K562 (cell line): Measurements from ENCODE around the gene MTHFSD.

Experiments used
- CBX2 ChIP-seq: fragments of 200-600 bp; sonication (generic); IDR thresholded peaks from one replicate; pipeline ENCODE4 v1.6.1; 2012; ENCODE audit warnings: mild to moderate bottlenecking, low read length, inconsistent platforms; ENCODE audit not compliant: insufficient read depth, poor library complexity, severe bottlenecking
- EZH2 ChIP-seq: IDR thresholded peaks from 2 replicates; pipeline ENCODE4 v1.6.1; 2012; ENCODE audit warnings: low read depth, mild to moderate bottlenecking, inconsistent platforms, low read length, borderline replicate concordance
- POLR2A ChIP-seq: fragments of 450-650 bp; conservative IDR thresholded peaks from 2 replicates; pipeline ENCODE4 v1.6.1; 2016
- POLR2AphosphoS5 ChIP-seq: IDR thresholded peaks from 2 replicates; pipeline ENCODE4 v1.6.1; 2011; ENCODE audit warnings: mild to moderate bottlenecking, low read depth, low read length, moderate library complexity; ENCODE audit not compliant: control insufficient read depth, insufficient read depth
- SP1 ChIP-seq: sonication (generic); formaldehyde crosslinking; IDR thresholded peaks from 2 replicates; pipeline ENCODE4 v1.8.1; 2022; ENCODE audit warnings: mild to moderate bottlenecking, missing genetic modification reagents
- TFE3 ChIP-seq: fragments of 450-650 bp; formaldehyde crosslinking; IDR thresholded peaks from 2 replicates; pipeline ENCODE4 v1.4.0; 2020; ENCODE audit warnings: mild to moderate bottlenecking, mixed read lengths
- TF ChIP-seq, protein P1 (sequence below), 2 experiments: IDR thresholded peaks in 1 of 2; conservative IDR thresholded peaks in 1 of 2; 2 replicates each; pipeline ENCODE4 v1.6.1; 2016; ENCODE audit warnings: low read depth in 2 of 2, mild to moderate bottlenecking in 1 of 2, missing compliant biosample characterization in 1 of 2, missing genetic modification characterization in 1 of 2, moderate library complexity in 1 of 2
- TF ChIP-seq, protein P2 (sequence below): sonication (generic); formaldehyde crosslinking; IDR thresholded peaks from 2 replicates; pipeline ENCODE4 v1.8.0; 2023; ENCODE audit warnings: mild to moderate bottlenecking, missing genetic modification reagents

GRCh38 chr16:86573646-86574508 is 18.8 kb upstream of the MTHFSD start:
- TF ChIP-seq CBX2 = no peak
- TF ChIP-seq, protein P1, sequence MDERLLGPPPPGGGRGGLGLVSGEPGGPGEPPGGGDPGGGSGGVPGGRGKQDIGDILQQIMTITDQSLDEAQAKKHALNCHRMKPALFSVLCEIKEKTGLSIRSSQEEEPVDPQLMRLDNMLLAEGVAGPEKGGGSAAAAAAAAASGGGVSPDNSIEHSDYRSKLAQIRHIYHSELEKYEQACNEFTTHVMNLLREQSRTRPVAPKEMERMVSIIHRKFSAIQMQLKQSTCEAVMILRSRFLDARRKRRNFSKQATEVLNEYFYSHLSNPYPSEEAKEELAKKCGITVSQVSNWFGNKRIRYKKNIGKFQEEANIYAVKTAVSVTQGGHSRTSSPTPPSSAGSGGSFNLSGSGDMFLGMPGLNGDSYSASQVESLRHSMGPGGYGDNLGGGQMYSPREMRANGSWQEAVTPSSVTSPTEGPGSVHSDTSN (CRISPR knock-in tag; IDR thresholded peaks at IDR 0.05; ENCODE audit: low read depth) = no peak
- TF ChIP-seq, protein P1 (tag; conservative IDR thresholded peaks at IDR 0.05; ENCODE audit: low read depth) = no peak
- TF ChIP-seq TFE3 (CRISPR knock-in tag) = no peak
- TF ChIP-seq SP1 (CRISPR knock-in tag) = no peak
- no peak for TF ChIP-seq EZH2
- no peak for TF ChIP-seq POLR2AphosphoS5
- TF ChIP-seq, protein P2, sequence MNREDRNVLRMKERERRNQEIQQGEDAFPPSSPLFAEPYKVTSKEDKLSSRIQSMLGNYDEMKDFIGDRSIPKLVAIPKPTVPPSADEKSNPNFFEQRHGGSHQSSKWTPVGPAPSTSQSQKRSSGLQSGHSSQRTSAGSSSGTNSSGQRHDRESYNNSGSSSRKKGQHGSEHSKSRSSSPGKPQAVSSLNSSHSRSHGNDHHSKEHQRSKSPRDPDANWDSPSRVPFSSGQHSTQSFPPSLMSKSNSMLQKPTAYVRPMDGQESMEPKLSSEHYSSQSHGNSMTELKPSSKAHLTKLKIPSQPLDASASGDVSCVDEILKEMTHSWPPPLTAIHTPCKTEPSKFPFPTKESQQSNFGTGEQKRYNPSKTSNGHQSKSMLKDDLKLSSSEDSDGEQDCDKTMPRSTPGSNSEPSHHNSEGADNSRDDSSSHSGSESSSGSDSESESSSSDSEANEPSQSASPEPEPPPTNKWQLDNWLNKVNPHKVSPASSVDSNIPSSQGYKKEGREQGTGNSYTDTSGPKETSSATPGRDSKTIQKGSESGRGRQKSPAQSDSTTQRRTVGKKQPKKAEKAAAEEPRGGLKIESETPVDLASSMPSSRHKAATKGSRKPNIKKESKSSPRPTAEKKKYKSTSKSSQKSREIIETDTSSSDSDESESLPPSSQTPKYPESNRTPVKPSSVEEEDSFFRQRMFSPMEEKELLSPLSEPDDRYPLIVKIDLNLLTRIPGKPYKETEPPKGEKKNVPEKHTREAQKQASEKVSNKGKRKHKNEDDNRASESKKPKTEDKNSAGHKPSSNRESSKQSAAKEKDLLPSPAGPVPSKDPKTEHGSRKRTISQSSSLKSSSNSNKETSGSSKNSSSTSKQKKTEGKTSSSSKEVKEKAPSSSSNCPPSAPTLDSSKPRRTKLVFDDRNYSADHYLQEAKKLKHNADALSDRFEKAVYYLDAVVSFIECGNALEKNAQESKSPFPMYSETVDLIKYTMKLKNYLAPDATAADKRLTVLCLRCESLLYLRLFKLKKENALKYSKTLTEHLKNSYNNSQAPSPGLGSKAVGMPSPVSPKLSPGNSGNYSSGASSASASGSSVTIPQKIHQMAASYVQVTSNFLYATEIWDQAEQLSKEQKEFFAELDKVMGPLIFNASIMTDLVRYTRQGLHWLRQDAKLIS (CRISPR knock-in tag) = no peak
- TF ChIP-seq POLR2A = no peak
